Measurements from ENCODE around the gene TMTC4. TPM values are rescaled to one million over a fixed set of nuclear protein-coding genes. Genes with fewer than 3 reads are reported as not detected.

TMTC4 gene
- total RNA-seq, 4 donors from 2014 or later: 17.6 to 37.9 (median 21.0) TPM

DNA sequence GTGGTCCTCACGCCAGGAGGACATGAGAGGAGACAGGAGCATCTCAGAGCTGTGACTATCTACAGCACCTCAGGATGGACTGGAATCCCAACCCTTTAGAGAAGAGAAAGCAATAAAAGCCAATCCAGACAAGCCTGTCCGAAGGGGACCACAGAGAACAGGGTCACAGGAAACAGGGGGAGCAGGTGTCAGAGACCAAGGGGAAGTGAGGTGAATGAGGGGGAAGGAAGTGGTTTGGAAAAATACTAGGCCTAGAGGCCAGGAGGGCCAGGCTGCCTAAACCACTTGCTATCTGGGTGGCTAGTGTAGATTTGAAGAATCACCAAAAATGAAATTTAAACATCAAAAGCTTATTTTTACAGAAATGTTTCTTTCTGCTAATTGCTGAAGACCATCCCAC lies 16.2 kb downstream of the TMTC4 start:
- H3K9me3 ChIP-seq: no peaks in the 10 kb centered on the region
- no peak for DNase-seq (ENCODE audit: low spot score in 2 of 2)
- no peaks in the 10 kb centered on the region for H3K27me3 ChIP-seq
- WGBS: 50% methylated on average over 2 of the region's 2 CpGs
- H3K4me1 ChIP-seq: peaks cover 2% of the 10 kb centered on the region
- TF ChIP-seq EP300 (IDR thresholded peaks at IDR 0.05) (no peak), POLR2AphosphoS5 (IDR thresholded peaks at IDR 0.05) (no peak), POLR2A (IDR thresholded peaks at IDR 0.05) (no peak)
- H3K36me3 ChIP-seq: peaks cover 77% of the 10 kb centered on the region
- no peak overlapping the region for H3K27ac ChIP-seq
- H3K4me3 ChIP-seq: no peak overlapping the region

DNA sequence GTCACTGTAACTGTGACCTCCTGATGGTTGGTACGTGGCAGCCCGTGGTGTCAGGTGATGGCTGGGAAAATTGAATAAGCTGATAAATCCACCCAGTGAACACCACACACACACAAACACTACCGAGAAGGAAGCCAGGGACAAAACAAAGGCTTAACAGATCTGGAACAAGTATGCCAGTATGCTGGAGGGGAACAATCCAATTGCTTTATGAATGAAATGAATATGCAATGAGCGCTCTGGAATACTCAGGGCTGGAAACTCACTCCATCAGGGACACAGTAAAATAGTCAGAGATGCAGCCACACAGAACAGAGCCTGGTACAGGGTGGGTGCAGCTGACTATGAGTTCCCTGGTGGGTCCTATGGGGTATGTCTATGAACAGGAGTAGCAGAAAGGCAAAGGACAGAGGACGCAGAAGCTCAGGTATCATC lies 16.7 kb downstream of the TMTC4 start:
- TF ChIP-seq POLR2A (IDR thresholded peaks at IDR 0.05): no peak
- no peak for TF ChIP-seq POLR2AphosphoS5 (IDR thresholded peaks at IDR 0.05)
- TF ChIP-seq, protein P1, sequence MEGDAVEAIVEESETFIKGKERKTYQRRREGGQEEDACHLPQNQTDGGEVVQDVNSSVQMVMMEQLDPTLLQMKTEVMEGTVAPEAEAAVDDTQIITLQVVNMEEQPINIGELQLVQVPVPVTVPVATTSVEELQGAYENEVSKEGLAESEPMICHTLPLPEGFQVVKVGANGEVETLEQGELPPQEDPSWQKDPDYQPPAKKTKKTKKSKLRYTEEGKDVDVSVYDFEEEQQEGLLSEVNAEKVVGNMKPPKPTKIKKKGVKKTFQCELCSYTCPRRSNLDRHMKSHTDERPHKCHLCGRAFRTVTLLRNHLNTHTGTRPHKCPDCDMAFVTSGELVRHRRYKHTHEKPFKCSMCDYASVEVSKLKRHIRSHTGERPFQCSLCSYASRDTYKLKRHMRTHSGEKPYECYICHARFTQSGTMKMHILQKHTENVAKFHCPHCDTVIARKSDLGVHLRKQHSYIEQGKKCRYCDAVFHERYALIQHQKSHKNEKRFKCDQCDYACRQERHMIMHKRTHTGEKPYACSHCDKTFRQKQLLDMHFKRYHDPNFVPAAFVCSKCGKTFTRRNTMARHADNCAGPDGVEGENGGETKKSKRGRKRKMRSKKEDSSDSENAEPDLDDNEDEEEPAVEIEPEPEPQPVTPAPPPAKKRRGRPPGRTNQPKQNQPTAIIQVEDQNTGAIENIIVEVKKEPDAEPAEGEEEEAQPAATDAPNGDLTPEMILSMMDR (IDR thresholded peaks at IDR 0.05): no peak
- no peak for TF ChIP-seq EP300 (IDR thresholded peaks at IDR 0.05)
- Histone ChIP-seq H3K4me1 (peaks cover 2% of the 10 kb centered on the region), H3K27ac (no peak overlapping the region), H3K27me3 (no peaks in the 10 kb centered on the region), H3K4me3 (no peak overlapping the region), H3K9me3 (no peaks in the 10 kb centered on the region), H3K36me3 (peaks cover 76% of the 10 kb centered on the region)
- no peak for DNase-seq (ENCODE audit: low spot score in 2 of 2)
- WGBS: 72% methylated on average over 5 of the region's 5 CpGs

DNA sequence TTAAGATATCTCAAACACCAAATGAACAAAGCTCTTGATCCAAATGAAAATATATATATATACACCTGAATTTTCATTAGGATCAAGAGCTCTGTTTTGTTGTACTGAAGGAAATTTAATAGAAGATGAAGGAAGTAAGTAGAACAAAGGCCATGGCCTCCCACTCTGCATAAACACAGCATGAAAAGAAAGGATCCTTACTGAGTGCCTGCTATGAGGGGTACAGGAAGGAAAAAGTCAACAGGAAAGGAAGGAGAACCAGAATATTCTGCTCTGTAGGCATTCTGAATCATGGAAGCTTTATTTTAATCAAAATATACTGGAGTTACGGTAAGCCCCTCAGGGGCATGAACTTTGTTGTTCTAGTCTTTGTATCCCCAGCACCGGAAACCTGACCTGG lies 22.1 kb downstream of the TMTC4 start:
- Histone ChIP-seq H3K27ac (no peak overlapping the region), H3K36me3 (peaks cover 39% of the 10 kb centered on the region), H3K4me3 (no peak overlapping the region), H3K27me3 (no peaks in the 10 kb centered on the region), H3K9me3 (no peaks in the 10 kb centered on the region), H3K4me1 (no peaks in the 10 kb centered on the region)
- TF ChIP-seq POLR2A (IDR thresholded peaks at IDR 0.05) (no peak), EP300 (IDR thresholded peaks at IDR 0.05) (no peak), POLR2AphosphoS5 (IDR thresholded peaks at IDR 0.05) (no peak)
- TF ChIP-seq, protein P1 (IDR thresholded peaks at IDR 0.05): no peak
- WGBS: 86% methylated on average over 2 of the region's 2 CpGs
- DNase-seq (ENCODE audit: low spot score in 2 of 2): no peak

DNA sequence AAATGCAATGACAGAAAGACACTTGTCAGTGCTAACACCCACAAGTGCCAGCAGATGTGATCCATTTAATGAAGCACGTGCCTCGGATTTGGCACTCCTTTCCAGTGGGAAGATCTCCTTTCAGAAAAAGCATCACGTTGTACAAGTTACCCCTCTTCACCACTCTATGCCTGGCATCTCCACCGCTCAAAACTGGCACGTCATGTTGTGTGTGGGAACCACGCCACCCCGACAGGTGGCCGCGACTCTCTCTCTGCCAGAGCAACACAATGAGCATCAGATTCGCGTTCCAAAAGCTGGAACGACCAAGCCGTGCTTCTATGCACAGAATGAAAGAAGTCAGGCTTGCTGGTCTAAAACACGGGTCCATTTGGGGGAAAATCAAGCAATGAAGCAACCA lies 24.3 kb downstream of the TMTC4 start:
- WGBS: 74% methylated on average over 14 of the region's 14 CpGs

DNA sequence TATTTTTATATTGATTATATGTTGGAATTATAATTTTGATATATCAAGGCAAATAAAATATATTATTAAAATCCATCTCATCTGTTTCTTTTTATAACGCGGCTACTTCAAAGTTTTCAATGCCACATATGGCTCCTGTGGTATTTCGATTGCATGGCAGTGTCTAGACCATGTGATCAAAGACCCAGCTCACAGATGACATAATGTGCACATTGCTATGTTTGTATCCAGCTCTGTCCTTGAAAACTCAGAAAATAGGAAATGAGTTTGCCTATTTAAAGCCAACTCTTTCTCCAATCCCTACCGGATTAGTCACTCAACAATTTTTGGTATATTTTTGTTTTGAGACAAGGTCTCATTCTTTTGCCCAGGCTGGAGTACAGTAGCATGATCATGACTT lies 26.2 kb downstream of the TMTC4 start:
- H3K27ac ChIP-seq: no peak overlapping the region
- no peak overlapping the region for H3K4me3 ChIP-seq
- peaks cover 13% of the 10 kb centered on the region for H3K36me3 ChIP-seq
- no peaks in the 10 kb centered on the region for H3K4me1 ChIP-seq
- no peaks in the 10 kb centered on the region for H3K9me3 ChIP-seq
- TF ChIP-seq POLR2A (IDR thresholded peaks at IDR 0.05) (no peak), POLR2AphosphoS5 (IDR thresholded peaks at IDR 0.05) (no peak), EP300 (IDR thresholded peaks at IDR 0.05) (no peak)
- TF ChIP-seq, protein P1 (IDR thresholded peaks at IDR 0.05): no peak
- WGBS: 85% methylated on average over 4 of the region's 4 CpGs
- H3K27me3 ChIP-seq: no peaks in the 10 kb centered on the region
- DNase-seq (ENCODE audit: low spot score in 2 of 2): no peak

More for the DNA sequence above, 24.3 kb downstream of the TMTC4 start:
- no peaks in the 10 kb centered on the region for H3K4me1 ChIP-seq
- H3K27ac ChIP-seq: no peak overlapping the region
- peaks cover 25% of the 10 kb centered on the region for H3K36me3 ChIP-seq
- no peaks in the 10 kb centered on the region for H3K27me3 ChIP-seq
- TF ChIP-seq, protein P1 (IDR thresholded peaks at IDR 0.05): no peak
- no peak for TF ChIP-seq EP300 (IDR thresholded peaks at IDR 0.05)
- TF ChIP-seq POLR2A (IDR thresholded peaks at IDR 0.05): no peak
- no peak for TF ChIP-seq POLR2AphosphoS5 (IDR thresholded peaks at IDR 0.05)
- DNase-seq (ENCODE audit: low spot score in 2 of 2): no peak
- H3K4me3 ChIP-seq: no peak overlapping the region
- H3K9me3 ChIP-seq: no peaks in the 10 kb centered on the region

DNA sequence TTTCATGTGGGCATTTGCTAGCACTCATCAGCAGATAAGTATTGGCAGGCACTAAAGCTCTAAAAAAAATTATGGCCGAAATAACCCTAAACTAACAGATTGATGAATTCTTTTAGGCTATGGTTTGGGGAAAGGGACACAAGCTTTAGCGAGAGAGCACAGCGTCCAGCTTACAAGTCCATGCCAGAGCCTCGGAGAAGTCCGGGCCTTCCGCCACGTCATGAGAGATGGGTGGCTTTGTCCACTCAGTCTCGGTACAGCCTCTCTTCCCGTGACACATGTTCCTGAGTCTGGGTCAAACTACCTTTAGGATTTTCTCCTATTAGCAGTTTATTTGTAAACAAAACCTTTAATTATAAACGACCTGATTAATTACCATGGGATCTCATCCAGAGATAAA lies 27.7 kb downstream of the TMTC4 start:
- WGBS: 92% methylated on average over 10 of the region's 10 CpGs
- no peak for TF ChIP-seq POLR2A (IDR thresholded peaks at IDR 0.05)
- no peak for TF ChIP-seq EP300 (IDR thresholded peaks at IDR 0.05)
- no peak for TF ChIP-seq POLR2AphosphoS5 (IDR thresholded peaks at IDR 0.05)
- TF ChIP-seq, protein P1 (IDR thresholded peaks at IDR 0.05): no peak
- H3K27me3 ChIP-seq: no peaks in the 10 kb centered on the region
- no peaks in the 10 kb centered on the region for H3K4me1 ChIP-seq
- no peaks in the 10 kb centered on the region for H3K9me3 ChIP-seq
- no peak overlapping the region for H3K4me3 ChIP-seq
- H3K27ac ChIP-seq: no peak overlapping the region
- DNase-seq (ENCODE audit: low spot score in 2 of 2): no peak
- H3K36me3 ChIP-seq: peaks cover 20% of the 10 kb centered on the region
